NB4 (cell line): ENCODE results near the gene FGD2.

Source experiments
- DNase-seq: peaks from one replicate; pipeline ENCODE4 v3.0.0; 2010; ENCODE audit warnings: low read depth
- H3K4me3 ChIP-seq: one replicate; pipeline ENCODE4 v1.5.1; 2011; ENCODE audit warnings: mild to moderate bottlenecking, low read depth, low read length, moderate library complexity
- CTCF ChIP-seq: IDR thresholded peaks from one replicate; pipeline ENCODE4 v1.5.1; 2012; ENCODE audit warnings: low read depth, low read length
- MYC ChIP-seq: IDR thresholded peaks from 2 replicates; pipeline ENCODE4 v1.6.1; 2011; ENCODE audit warnings: low read depth, low read length
- POLR2A ChIP-seq: IDR thresholded peaks from 2 replicates; pipeline ENCODE4 v1.6.1; 2011; ENCODE audit warnings: mild to moderate bottlenecking; ENCODE audit not compliant: insufficient read length; ENCODE audit errors: extremely low read depth
- TF ChIP-seq, protein P1 (sequence below): IDR thresholded peaks from 2 replicates; pipeline ENCODE4 v1.6.1; 2011; ENCODE audit warnings: low read depth, low read length

The FGD2 gene

GRCh38 chr6:37017606-37018197 lies 12.2 kb downstream of the FGD2 start:
- TF ChIP-seq POLR2A (no peak), MYC (no peak), CTCF (no peak)
- TF ChIP-seq, protein P1, sequence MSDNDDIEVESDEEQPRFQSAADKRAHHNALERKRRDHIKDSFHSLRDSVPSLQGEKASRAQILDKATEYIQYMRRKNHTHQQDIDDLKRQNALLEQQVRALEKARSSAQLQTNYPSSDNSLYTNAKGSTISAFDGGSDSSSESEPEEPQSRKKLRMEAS = no peak
- no peak overlapping the region for H3K4me3 ChIP-seq
- no peak for DNase-seq

DNA sequence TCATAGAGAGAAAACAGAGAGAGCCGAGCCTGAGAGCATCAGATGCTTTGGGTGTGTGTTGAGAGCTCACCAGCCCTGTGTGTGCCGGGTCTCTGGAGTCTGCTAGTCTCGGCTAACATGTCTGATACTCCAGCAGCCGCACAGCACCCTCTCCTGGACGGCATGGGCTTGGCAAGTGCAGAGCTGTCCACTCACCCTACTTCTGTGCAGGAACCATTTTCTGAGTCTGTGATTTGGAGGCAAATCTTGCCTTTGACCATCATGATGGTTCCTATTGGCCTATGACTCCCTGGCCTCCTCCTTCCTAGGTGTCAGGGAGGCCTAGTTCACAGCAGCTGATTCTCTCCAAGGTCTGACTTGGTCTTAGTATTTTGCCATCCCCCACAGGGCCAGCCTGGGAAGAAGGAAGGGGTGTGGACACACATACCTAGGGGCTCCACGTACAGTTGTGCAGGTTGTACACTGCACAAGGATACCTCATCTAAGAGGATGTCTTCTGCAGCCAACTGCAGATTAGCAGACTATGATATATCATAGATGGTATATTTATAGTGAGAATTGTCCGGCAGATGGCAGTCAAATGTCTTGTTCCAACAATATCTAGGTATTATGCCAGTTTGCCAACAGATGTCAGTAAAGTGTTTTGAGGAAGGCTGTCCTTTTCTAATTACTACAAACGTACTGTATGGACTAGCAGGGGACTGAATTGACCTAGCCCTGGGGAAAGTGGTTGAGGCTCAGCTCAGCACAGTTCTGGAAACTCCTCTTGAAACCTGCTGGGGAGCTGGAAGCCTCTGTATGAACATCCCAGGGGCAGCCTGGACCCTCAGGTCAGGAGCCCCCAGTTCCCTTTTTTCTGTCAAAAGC lies 13.0 kb downstream of the FGD2 start:
- TF ChIP-seq CTCF (peak; percentile 97), POLR2A (no peak), MYC (no peak; the same call in 1 of the 2 replicates)
- TF ChIP-seq, protein P1 = peak; percentile 44; the same call in 1 of the 2 replicates
- peak; percentile 90 for DNase-seq
- H3K4me3 ChIP-seq = no peak overlapping the region

- H3K4me3 ChIP-seq = no peak overlapping the region
- TF ChIP-seq CTCF (no peak), POLR2A (no peak), MYC (no peak; the same call in 1 of the 2 replicates)
- TF ChIP-seq, protein P1 = no peak
- no peak for DNase-seq
Measured at GRCh38 chr6:37019065-37019450, 13.6 kb downstream of the FGD2 start.

- no peak overlapping the region for H3K4me3 ChIP-seq
- DNase-seq = no peak
- TF ChIP-seq POLR2A (no peak), CTCF (no peak), MYC (no peak)
- TF ChIP-seq, protein P1 = no peak
Measured at GRCh38 chr6:37020381-37020780, 14.9 kb downstream of the FGD2 start.

DNA sequence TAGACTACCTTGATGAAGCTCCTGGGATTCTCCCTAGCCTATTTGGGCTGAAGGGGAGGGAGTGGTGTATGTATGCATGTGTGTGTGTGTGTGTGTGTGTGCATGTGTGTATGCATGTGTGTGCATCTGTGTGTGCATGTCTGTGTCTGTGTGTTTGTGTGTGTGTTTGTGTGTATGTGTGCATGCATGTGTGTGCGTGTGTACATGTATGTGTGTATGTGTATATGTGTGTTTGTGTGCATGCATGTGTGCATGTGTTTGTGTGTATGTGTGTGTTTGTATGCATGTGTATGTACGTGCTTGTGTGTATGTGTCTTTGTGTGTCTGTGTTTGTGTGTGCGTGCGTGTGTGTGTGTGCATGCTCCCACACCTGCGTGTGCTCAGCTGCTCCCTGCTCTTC lies 15.4 kb downstream of the FGD2 start:
- no peak overlapping the region for H3K4me3 ChIP-seq
- TF ChIP-seq, protein P1 = no peak
- TF ChIP-seq POLR2A (no peak), MYC (no peak), CTCF (no peak)
- no peak for DNase-seq
